Measurements from ENCODE around the gene RPL5.

- TF ChIP-seq, protein P1, sequence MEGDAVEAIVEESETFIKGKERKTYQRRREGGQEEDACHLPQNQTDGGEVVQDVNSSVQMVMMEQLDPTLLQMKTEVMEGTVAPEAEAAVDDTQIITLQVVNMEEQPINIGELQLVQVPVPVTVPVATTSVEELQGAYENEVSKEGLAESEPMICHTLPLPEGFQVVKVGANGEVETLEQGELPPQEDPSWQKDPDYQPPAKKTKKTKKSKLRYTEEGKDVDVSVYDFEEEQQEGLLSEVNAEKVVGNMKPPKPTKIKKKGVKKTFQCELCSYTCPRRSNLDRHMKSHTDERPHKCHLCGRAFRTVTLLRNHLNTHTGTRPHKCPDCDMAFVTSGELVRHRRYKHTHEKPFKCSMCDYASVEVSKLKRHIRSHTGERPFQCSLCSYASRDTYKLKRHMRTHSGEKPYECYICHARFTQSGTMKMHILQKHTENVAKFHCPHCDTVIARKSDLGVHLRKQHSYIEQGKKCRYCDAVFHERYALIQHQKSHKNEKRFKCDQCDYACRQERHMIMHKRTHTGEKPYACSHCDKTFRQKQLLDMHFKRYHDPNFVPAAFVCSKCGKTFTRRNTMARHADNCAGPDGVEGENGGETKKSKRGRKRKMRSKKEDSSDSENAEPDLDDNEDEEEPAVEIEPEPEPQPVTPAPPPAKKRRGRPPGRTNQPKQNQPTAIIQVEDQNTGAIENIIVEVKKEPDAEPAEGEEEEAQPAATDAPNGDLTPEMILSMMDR (conservative IDR thresholded peaks at IDR 0.05; ENCODE audit: low read length): no peak
- no peak for TF ChIP-seq EZH2phosphoT487 (IDR thresholded peaks at IDR 0.05; ENCODE audit: borderline replicate concordance, low read depth, low read length)
Observed at GRCh38 chr1:92795166-92795565, 36.7 kb upstream of the RPL5 start.

Measured in OCI-LY7 (cell line).